ENCODE measurements around the gene RCSD1. TPM values are rescaled to one million over a fixed set of nuclear protein-coding genes. Genes with fewer than 3 reads are reported as not detected.

RCSD1 gene
- total RNA-seq, 4 donors from 2014 or later = 16.8 to 19.0 (median 18.5) TPM

DNA sequence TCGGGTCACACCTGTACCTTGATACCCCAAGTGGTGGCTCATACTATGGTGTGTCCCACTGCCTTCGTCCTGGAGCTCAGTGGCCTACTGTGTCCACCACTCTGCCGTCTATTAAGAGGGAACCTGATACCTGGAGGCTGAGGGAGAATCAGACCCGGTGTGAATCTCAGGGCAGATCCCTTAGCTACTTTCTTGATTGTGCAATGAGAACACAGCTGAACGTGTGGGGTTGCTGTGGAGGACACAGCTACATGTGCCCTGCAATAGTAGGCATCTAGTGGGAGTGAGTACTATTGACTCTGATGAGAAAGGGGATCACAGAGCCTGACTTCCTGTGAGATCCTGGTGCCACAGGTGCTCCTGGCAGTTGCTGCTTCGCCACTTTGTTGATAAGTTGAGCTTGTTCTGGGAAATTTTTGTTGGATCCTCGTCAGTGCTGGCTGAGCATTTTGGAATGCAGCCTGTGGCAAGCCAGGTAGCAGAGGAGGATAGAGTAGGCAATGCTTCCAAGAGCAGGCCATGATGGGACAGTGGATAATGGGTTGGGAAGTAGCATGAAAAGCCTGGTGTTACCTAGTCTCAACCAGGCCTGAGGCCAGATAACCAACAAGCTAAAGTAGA is 63.5 kb downstream of the RCSD1 start:
- DNase-seq (ENCODE audit: extremely low spot score) = no peak
- Histone ChIP-seq H3K4me3 (no peak overlapping the region), H3K27ac (replicated peaks in 1 of 4) (no peak overlapping the region), H3K9me3 (no peaks in the 10 kb centered on the region), H3K36me3 (peaks cover 5 to 75% (median 51%) of the 10 kb centered on the region in 4 donors), H3K4me1 (peaks cover 0 to 21% (median 9%) of the 10 kb centered on the region in 4 donors), H3K27me3 (no peaks in the 10 kb centered on the region)
- WGBS = 93% methylated on average over 4 of the region's 7 CpGs
- intact Hi-C loops (cut with DNase I) = loop anchor here (10.0 kb wide), 1 partner anchor 409 kb away; no protein-coding TSS in a partner anchor
- TF ChIP-seq POLR2A (IDR thresholded peaks at IDR 0.05; ENCODE audit: low read depth) = no peak
- TF ChIP-seq EP300 (IDR thresholded peaks at IDR 0.05) = no peak
- no peak for TF ChIP-seq POLR2AphosphoS5 (IDR thresholded peaks at IDR 0.05)
- no peak for TF ChIP-seq CTCF (IDR thresholded peaks at IDR 0.05)

DNA sequence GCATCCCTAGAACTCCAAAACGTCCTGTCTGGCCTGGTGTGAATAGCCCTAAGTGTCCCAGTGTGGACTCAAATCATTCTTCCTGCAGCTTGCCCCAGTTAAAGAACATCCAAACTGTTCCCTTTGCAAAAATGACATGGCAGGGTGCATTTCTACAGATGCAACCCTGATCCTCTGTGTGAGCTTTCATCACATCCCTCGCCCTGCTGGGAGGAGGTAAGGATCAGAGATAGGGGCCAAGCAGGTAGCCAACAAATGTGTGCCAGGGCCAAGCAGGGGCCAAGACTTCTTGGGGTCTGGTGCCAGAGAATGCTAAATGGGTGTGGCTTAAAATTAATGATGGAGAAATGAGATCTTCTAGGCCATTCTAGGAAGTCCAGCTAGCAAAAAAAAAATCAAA is 64.7 kb downstream of the RCSD1 start:
- Histone ChIP-seq H3K4me1 (peaks cover 0 to 19% (median 8%) of the 10 kb centered on the region in 4 donors), H3K27me3 (no peaks in the 10 kb centered on the region), H3K4me3 (no peak overlapping the region), H3K27ac (replicated peaks in 1 of 4) (no peak overlapping the region), H3K9me3 (no peaks in the 10 kb centered on the region), H3K36me3 (peaks cover 5 to 85% (median 57%) of the 10 kb centered on the region in 4 donors)
- 82% methylated on average over 2 of the region's 2 CpGs for WGBS
- intact Hi-C loops (cut with DNase I) = loop anchor here (10.0 kb wide), 1 partner anchor 410 kb away; no protein-coding TSS in a partner anchor
- no peak for DNase-seq (ENCODE audit: extremely low spot score)
- no peak for TF ChIP-seq CTCF (IDR thresholded peaks at IDR 0.05)
- TF ChIP-seq EP300 (IDR thresholded peaks at IDR 0.05) = no peak
- no peak for TF ChIP-seq POLR2A (IDR thresholded peaks at IDR 0.05; ENCODE audit: low read depth)
- TF ChIP-seq POLR2AphosphoS5 (IDR thresholded peaks at IDR 0.05) = no peak

- no peaks in the 10 kb centered on the region for H3K9me3 ChIP-seq
- intact Hi-C loops (cut with DNase I) = loop anchor here (10.0 kb wide), 1 partner anchor 410 kb away; no protein-coding TSS in a partner anchor
- DNase-seq (ENCODE audit: extremely low spot score) = no peak
- H3K27me3 ChIP-seq = no peaks in the 10 kb centered on the region
- peaks cover 0 to 19% (median 8%) of the 10 kb centered on the region in 4 donors for H3K4me1 ChIP-seq
- 85% methylated on average over 2 of the region's 2 CpGs for WGBS
- peaks cover 5 to 85% (median 54%) of the 10 kb centered on the region in 4 donors for H3K36me3 ChIP-seq
- H3K27ac ChIP-seq (replicated peaks in 1 of 4) = no peak overlapping the region
- no peak overlapping the region for H3K4me3 ChIP-seq
- TF ChIP-seq POLR2A (IDR thresholded peaks at IDR 0.05; ENCODE audit: low read depth) (no peak), CTCF (IDR thresholded peaks at IDR 0.05) (no peak), POLR2AphosphoS5 (IDR thresholded peaks at IDR 0.05) (no peak), EP300 (IDR thresholded peaks at IDR 0.05) (no peak)
These were observed 65.1 kb downstream of the RCSD1 start for GRCh38 chr1:167695147-167695546.

DNA sequence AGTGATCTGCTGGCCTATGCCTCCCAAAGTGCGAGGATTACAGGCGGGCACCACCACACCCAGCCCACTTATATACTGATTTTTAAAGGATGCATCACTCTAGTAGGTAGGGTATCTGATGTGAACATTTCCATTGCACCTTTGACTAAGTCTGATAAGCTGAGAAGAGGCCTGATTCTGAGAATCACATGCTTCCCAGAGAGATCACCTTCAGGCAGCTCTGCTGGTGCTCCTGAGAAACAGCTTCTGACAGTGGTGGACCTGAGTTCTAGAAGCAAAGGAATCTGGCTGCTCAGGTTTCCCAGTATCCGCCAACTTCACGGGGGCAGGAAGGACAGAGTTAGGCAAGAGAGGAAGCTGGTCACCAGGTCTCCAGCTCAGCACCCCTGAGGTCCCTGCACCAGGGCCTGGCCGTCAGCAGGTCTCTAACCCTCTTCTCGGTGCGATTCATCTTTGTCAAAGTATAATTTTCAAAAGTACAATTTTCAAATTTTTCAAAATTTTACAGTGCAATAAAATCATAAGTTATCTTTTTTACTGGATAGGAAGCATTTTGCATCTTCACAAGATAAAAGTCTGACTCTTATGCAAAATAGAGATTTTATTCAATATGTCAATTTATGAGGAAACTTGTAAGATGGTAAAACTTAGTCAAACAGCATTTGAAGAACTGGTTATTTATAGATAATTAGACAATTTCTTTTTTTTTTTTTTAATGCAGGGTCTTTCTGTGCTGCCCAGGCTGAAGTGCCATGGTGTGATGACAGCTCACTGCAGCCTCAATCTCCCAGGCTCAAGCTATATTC is 65.9 kb downstream of the RCSD1 start:
- TF ChIP-seq POLR2A (IDR thresholded peaks at IDR 0.05; ENCODE audit: low read depth) = no peak
- no peak for TF ChIP-seq CTCF (IDR thresholded peaks at IDR 0.05)
- TF ChIP-seq EP300 (IDR thresholded peaks at IDR 0.05) = no peak
- no peak for TF ChIP-seq POLR2AphosphoS5 (IDR thresholded peaks at IDR 0.05)
- 89% methylated on average over 5 of the region's 7 CpGs for WGBS
- Histone ChIP-seq H3K27me3 (no peaks in the 10 kb centered on the region), H3K4me1 (peaks cover 0 to 19% (median 8%) of the 10 kb centered on the region in 4 donors), H3K27ac (replicated peaks in 1 of 4) (no peak overlapping the region), H3K36me3 (peaks cover 0 to 78% (median 46%) of the 10 kb centered on the region in 4 donors), H3K9me3 (no peaks in the 10 kb centered on the region), H3K4me3 (no peak overlapping the region)
- DNase-seq (ENCODE audit: extremely low spot score) = no peak
- intact Hi-C loops (cut with DNase I) = loop anchor here (10.0 kb wide), 1 partner anchor 411 kb away; no protein-coding TSS in a partner anchor
